ENCODE data around the gene PCDH9.

PCDH9 gene

GRCh38 chr13:66402546-66402945, 827.6 kb downstream of the PCDH9 start:
- TF ChIP-seq CTCF (IDR thresholded peaks at IDR 0.05; ENCODE audit: borderline replicate concordance, insufficient read depth, low read depth, low read length): no peak
- H3K4me3 ChIP-seq (ENCODE audit: low read depth, low read length): no peak overlapping the region

- no peak overlapping the region for H3K4me3 ChIP-seq (ENCODE audit: low read depth, low read length)
- no peak for TF ChIP-seq CTCF (IDR thresholded peaks at IDR 0.05; ENCODE audit: borderline replicate concordance, insufficient read depth, low read depth, low read length)
Observed at GRCh38 chr13:66402066-66402465, 828.1 kb downstream of the PCDH9 start.

GRCh38 chr13:66400292-66400691, 829.8 kb downstream of the PCDH9 start:
- no peak overlapping the region for H3K4me3 ChIP-seq (ENCODE audit: low read depth, low read length)
- TF ChIP-seq CTCF (IDR thresholded peaks at IDR 0.05; ENCODE audit: borderline replicate concordance, insufficient read depth, low read depth, low read length): no peak

GRCh38 chr13:66399873-66400272, 830.3 kb downstream of the PCDH9 start:
- H3K4me3 ChIP-seq (ENCODE audit: low read depth, low read length): no peak overlapping the region
- no peak for TF ChIP-seq CTCF (IDR thresholded peaks at IDR 0.05; ENCODE audit: borderline replicate concordance, insufficient read depth, low read depth, low read length)

GRCh38 chr13:66397133-66397532, 833.0 kb downstream of the PCDH9 start:
- H3K4me3 ChIP-seq (ENCODE audit: low read depth, low read length): no peak overlapping the region
- TF ChIP-seq CTCF (IDR thresholded peaks at IDR 0.05; ENCODE audit: borderline replicate concordance, insufficient read depth, low read depth, low read length): no peak

- H3K4me3 ChIP-seq (ENCODE audit: low read depth, low read length): no peak overlapping the region
- no peak for TF ChIP-seq CTCF (IDR thresholded peaks at IDR 0.05; ENCODE audit: borderline replicate concordance, insufficient read depth, low read depth, low read length)
Observed at GRCh38 chr13:66391322-66391721, 838.8 kb downstream of the PCDH9 start.

- H3K4me3 ChIP-seq (ENCODE audit: low read depth, low read length): no peak overlapping the region
- TF ChIP-seq CTCF (IDR thresholded peaks at IDR 0.05; ENCODE audit: borderline replicate concordance, insufficient read depth, low read depth, low read length): no peak
Observed at GRCh38 chr13:66378894-66379293, 851.2 kb downstream of the PCDH9 start.
